A549 (cell line): ENCODE results near the gene TOGARAM1.

ENCODE experiments used
- CBX2 ChIP-seq: fragments of 200-600 bp; sonication (generic); IDR thresholded peaks from 2 replicates; pipeline ENCODE4 v1.6.1; 2016; ENCODE audit warnings: low read depth, mild to moderate bottlenecking, borderline replicate concordance
- NR3C1 ChIP-seq: fragments of >200 bp; sonication (Bioruptor Twin); formaldehyde crosslinking; IDR thresholded peaks from 3 replicates; pipeline ENCODE4 v1.6.1; 2017
- POLR2A ChIP-seq: IDR thresholded peaks from 2 replicates; pipeline ENCODE4 v1.6.1; 2012; ENCODE audit warnings: mild to moderate bottlenecking, low read length
- TF ChIP-seq, protein P1 (sequence below): fragments of >200 bp; sonication (Bioruptor Twin); formaldehyde crosslinking; IDR thresholded peaks from 3 replicates; pipeline ENCODE4 v1.5.1; 2016

DNA sequence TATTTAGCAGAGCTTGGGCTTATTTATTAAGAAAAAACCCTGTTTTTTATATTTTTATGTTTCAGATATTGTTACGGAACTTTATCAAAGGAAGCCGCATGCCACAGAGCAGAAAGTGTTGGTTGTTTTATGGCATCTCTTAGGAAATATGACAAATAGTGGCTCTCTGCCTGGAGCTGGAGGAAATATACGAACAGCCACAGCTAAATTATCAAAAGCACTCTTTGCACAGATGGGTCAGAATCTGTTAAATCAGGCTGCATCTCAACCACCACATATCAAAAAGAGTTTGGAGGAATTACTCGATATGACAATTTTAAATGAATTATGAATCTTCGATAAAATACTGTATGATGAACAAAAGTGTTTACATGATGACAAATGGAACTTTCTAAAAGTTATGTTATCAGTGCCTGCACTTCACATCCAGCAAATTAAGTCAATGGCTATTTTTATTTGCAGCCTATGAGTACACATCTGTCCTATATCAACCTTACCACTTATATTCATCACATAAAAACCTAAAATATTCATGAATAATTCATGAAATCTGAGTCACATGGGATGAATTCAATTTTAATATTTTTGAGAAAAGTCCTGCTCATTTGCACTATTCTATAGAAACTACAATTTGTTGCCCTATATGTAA, 111.4 kb downstream of the TOGARAM1 start:
- TF ChIP-seq CBX2: no peak
- no peak for TF ChIP-seq POLR2A
- TF ChIP-seq, protein P1, sequence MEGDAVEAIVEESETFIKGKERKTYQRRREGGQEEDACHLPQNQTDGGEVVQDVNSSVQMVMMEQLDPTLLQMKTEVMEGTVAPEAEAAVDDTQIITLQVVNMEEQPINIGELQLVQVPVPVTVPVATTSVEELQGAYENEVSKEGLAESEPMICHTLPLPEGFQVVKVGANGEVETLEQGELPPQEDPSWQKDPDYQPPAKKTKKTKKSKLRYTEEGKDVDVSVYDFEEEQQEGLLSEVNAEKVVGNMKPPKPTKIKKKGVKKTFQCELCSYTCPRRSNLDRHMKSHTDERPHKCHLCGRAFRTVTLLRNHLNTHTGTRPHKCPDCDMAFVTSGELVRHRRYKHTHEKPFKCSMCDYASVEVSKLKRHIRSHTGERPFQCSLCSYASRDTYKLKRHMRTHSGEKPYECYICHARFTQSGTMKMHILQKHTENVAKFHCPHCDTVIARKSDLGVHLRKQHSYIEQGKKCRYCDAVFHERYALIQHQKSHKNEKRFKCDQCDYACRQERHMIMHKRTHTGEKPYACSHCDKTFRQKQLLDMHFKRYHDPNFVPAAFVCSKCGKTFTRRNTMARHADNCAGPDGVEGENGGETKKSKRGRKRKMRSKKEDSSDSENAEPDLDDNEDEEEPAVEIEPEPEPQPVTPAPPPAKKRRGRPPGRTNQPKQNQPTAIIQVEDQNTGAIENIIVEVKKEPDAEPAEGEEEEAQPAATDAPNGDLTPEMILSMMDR: no peak
- no peak for TF ChIP-seq NR3C1
